CD4-positive, alpha-beta T cell treated with Interferon gamma for 1 hour (primary cell): ENCODE data around the gene GNG4.
"Not testable (repeated sequence)": the region's sequence is repeated elsewhere in the genome, so short reads cannot be mapped to it uniquely, and the experiment has no call there.

ENCODE experiments used
- DNase-seq: peaks from one replicate; pipeline ENCODE4 v3.0.0-alpha.2; 2020

The GNG4 gene

DNA sequence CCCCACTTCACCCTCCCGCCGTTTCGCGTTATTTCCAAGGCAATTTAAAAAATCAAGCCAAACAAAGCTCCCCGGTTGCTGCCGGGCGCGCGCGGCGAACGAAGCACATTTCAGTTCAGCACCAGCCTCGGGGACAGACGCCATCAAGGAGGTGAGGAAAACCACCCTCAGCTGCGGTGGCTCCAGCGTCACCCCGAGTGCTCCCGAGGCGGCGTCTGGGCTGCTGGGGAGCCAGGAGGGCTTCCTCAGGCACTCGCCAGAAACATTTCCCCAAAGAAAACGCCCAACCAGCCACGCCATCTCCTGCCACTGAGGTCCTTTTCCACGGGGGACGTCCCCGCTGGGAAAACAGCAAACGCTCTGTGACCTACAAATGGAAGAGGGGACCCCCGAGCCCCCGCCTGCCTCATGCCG, 623 bp downstream of the GNG4 start:
- DNase-seq: peak; percentile 53

- DNase-seq: no peak
These were observed 1.1 kb downstream of the GNG4 start for GRCh38 chr1:235648407-235648907.

DNA sequence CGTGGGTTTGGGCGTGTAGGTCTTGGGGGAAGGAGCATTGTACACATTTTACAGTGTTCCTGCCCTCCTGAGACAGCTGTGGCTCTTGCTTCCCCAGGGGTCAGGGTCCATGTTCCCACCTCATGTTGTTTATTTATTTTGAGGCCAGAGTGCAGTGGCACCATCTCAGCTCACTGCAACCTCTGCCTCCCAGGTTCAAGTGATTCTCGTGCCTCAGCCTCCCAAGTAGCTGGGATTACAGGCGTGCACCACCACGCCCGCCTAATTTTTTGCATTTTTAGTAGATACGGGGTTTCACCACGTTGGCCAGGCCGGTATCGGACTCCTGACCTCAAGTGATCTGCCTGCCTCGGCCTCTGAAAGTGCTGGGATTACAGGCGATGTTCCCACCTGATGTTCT, 2.0 kb downstream of the GNG4 start:
- not testable (repeated sequence) for DNase-seq

- no peak for DNase-seq
These were observed 3.1 kb downstream of the GNG4 start for GRCh38 chr1:235646463-235646862.

- DNase-seq: no peak
These were observed 4.8 kb downstream of the GNG4 start for GRCh38 chr1:235644693-235645305.

DNA sequence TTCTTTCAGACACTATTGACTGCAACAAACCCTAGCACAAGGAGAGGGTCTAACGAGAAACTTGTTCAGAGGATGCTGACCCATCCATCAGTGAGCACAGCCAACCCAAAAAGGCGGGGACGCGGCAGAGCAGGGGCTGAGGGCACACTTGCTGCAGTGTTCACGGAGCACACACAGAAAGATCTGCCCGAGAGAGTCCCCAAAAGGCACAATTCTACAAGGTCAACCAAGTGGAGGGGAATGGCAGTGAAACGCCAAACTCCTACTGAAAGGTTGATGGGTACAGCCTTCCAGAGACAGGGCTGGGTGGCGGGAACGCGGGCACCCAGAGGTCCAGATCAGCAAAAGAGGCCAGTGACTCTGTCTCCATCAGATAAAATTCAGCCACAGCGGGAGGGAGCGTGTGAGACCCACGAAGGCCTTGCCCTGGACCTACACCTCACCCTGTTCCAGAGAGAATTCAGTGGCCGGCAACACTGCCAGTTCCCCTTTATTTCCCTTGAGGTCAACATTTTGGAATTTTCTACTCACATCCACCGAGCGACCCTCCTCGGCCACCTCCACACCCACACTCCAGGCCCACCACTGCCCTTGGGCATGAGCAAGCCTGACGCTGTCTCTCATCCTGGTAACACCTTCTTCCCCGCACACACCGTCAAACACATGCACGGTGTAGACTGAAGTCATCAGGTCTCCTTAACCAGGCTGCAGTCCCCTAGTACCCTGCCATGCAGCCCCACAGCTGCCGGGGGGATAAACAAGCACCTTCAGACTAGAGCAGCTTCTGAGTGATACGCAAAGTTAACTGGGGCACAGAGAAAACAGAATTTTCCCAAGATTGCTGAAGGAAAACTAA, 5.5 kb downstream of the GNG4 start:
- DNase-seq: no peak

DNA sequence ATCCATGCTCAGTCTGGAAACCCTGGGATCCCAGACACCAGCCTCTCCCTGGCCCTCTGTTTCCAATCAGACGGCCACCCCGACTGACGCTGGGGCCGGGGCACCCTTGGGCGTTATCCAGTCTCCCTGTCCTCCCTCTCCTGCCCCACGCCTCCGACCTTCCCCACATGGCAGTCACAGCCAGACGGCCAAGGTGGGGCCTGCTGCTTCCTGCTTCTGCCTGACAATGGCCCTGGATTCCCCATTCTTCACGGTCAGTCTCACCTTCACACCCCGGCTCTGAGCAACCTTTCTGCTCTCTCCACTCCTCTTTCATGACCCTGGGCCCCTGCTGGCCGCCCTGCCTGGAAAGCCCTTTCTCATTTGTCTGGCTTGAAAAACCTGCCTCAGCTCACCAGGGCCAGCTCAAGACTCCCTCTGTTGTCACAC, 6.6 kb downstream of the GNG4 start:
- DNase-seq: no peak

DNA sequence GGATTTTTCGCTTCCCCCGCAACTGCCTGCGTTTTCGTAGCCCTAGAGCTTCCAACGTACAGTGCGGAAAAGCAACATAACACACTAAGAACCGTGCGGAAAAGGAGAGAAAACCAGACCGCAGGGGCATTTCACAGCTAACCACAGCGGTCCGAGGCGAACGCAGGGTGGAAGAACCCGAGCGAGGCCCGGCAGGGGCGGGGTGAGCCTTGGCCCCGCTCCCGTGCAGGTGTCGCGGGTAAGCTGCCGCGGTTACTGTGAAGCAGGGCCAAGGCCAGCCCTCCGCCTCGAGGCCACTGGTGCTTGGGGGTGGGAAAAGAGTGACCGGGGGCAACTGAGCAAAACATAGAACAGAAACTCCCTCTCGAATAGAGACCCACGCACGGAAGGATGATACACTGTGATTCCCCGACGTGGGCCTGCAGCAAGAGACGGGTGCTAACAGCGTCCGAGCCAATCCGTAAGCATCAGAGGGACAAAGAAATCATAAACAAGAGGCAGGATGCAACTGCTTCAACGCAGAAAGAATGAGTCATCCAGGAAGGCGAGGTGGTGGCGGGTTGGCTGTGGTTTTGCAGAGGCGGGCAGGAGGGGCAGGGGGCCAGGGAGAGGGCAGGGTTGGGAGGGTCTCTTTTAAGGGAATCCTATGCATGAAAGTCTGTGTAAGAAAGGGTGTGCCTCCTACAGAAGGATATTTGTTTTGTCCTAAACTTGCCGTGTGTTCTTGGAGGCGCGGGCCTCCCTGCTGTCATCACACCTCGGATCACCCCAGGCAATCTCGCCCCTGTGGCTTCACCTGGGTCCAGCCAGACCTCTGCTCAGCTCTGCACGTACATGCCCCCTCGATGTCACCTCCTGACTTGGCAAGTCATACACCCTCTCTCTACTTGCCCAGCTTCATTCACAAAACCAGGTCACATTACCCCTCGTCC, 7.3 kb downstream of the GNG4 start:
- peak; percentile 66 for DNase-seq

DNA sequence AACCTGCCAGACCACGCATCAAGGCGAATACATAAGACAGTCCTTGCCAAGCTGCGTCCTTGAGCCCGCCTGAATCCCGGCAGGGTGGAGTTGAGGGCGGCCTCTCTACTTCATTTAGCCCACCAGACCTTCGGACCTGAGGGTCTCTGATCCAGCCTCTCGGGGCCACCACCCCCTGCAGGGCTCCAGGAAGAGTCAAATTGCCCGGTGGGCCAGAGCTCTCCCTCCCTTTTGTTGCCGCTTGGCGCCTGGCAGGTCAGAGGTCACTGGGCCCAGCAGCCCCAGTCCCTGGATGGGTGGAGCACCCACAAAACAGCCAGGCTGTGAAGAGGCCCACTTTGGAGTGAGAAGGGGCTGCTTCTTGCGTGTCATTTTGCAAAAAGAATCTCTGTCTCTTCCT, 9.0 kb downstream of the GNG4 start:
- DNase-seq: no peak

DNA sequence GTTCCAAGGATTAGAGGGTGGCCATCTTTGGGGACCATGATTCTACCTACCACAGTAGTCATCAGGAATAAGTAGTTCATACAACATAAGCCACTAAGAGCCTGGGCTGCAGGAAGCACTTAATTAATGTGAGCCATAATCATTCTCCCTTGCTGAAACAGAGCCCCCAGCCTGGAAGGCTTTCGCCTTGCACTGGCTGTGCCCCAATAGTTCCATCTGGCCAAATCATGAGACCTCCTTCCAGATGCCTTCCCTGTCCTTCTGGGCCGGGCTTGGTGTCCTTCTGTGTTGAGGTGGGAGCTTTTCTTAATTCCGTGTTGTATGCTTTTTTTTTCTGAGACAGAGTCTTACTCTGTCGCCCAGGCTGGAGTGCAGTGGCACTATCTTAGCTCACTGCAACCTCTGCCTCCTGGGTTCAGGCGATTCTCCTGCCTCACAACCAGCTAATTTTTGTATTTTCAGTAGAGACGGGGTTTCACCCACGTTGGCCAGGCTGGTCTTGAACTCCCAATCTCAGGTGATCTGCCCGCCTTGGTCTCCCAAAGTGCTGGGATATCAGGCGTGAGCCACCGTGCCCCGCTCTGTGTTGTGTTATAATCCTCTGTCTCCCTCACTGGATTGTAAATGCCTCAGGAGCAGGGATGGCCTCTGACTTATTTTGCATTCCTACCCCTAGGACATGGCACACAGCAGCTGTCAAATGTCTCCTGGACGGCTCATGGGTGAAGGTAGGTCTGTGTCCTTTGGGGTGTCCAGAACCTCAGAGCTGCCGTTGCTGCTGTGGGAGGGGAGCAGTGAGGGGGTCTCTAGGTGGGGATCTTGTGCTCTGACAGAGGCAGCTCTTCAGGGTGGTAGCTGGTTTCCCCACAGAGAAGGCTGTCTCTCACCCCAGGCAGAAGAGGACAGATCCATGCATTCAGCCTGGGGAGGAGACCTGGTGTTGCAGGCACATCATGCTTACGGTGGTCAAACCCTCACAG, 10.1 kb downstream of the GNG4 start:
- no peak for DNase-seq

DNA sequence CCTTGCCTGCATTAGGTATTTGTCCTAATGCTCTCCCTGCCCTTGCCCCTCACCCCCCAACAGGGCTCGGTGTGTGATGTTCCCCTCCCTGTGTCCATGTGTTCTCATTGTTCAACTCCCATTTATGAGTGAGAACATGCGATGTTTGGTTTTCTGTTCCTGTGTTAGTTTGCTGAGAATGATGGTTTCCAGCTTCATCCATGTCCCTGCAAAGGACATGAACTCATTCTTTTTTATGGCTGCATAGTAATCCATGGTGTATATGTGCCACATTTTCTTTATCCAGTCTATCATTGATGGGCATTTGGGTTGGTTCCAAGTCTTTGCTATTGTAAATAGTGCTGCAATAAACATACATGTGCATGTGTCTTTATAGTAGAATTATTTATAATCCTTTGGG, 11.0 kb downstream of the GNG4 start:
- DNase-seq: not testable (repeated sequence)

GRCh38 chr1:235637756-235638534, 11.6 kb downstream of the GNG4 start:
- DNase-seq: no peak

DNA sequence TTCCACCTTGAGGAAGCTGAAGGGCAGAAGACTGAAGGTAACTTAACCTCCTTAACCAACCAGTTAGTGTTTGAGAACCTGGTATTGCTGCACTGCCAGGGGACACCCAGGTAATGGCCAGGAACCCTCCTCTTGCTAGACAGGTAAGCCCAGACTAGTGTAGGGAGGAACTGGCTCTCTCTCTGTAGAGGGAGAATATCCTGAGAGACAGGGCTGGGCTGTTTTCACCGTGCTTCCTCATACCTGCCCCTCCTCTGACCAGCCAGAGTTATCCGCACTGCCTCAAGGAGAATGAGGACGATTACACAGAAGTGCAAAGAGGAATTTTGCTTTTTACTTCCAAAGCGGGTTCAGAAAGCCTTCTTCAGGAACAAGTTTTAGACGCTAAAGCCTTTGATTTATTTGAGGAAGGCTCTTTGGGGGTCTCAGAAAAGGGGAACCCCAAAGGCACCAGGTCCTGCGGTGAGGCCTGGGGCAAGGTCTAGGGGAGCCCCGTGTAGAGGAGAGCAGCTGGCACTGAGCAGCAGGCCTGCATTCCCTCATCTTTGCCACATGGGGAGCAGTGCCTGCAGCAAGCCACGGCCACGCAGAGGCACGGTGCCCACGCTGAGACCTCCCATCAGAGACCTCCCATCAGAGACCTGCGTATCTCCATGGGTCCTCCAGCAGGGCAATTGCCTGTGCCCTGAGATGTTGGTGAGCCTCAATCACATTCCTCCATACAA, 13.5 kb downstream of the GNG4 start:
- no peak for DNase-seq

DNA sequence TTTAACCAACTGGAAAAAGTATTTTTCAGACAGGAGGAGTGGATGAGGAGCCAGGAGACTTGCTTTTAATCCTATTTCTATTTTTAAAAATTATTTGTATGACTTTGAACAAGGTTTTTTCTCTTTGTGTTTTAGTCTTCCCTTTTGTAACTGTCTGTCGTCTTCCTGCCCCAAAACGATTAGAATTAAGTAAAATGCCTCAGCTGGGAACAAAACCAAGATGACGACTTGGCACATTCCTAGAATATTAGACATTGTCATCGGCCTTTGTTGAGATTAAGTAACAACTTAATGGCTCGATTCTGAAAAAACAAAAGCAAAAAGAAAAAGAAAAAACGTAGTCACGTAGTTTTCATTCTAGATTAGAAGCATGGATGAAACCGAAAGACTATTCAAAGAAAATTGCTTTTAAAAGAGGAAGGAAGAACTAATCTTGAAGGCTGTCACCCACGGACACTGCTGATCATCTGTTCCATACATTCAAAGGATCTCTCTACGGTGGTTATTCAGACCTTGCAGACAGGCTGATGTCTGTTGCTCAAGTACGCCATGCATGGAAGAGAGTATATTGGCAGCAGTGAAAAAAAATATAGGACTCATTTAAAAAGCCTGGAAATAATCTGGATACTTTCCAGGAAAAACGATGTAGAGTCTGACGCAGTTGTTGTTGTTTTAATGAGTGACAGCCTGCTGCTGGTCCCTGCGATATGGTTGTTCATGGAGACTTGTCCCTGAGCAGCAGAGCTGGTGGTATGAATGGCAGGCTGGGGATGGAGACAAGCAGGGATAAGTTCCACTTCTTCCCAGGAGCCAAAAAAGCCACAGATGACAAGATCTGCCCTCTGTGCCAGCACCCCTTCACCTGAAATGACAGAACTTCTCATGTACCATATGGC, 16.8 kb downstream of the GNG4 start:
- DNase-seq: no peak

DNA sequence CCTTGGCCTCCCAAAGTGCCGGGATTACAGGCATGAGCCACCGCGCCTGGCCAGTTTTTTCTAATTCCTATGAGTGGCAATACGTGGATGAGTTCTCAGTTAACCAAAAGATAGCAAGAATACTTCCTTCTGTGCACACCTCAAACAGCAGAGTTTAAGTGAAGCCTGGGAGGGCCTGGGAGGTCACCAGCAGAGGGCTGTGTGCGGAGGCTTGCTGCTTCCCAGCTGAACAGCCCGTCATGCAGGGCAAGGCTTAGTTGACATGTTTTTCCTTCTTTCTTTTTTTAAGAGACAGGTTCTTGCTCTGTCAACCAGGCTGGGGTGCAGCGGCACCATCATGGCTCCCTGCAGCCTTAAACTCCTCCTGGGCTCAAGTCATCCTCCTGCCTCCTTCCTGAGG, 17.8 kb downstream of the GNG4 start:
- no peak for DNase-seq

GRCh38 chr1:235628316-235629005, 21.1 kb downstream of the GNG4 start:
- no peak for DNase-seq

DNA sequence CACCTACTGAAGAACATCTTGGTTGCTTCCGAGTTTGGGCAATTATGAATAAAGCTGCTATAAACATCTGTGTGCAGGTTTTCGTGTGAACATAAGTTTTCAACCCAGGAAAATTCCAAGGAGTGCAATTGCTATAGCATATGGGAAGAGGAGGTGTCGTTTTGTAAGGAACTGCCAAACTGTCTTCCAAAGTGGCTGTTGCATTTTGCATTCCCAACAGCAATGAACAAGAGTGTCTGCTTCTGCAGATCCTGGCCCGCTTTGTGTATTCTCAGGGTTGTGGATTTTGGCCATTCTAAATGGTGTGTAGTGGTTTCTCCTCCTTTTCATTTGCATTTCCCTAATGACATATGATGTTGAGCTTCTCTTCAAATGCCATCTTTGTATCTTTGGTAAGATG, 23.8 kb downstream of the GNG4 start:
- DNase-seq: no peak

DNA sequence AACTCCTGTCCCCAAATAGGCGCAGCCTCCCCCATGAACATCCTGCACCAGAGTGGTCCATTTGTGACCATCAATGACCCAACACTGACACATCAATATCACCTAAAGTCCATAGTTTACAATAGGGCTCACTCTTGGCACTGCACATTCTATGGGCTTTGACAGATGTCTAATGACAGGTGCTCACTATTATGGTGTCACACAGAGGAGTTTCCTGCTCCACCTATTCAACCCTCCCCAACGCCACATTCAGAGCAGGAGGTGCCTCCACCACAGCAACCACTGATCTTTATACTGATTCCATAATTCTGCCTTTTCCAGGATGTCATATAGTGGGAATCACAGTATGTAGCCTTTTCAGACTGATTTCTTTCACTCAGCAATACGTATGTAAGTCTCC, 24.2 kb downstream of the GNG4 start:
- DNase-seq: no peak
